ENCODE measurements around the gene MAN2B2.
"Not testable (repeated sequence)": the region's sequence is repeated elsewhere in the genome, so short reads cannot be mapped to it uniquely, and the experiment has no call there.

Gene MAN2B2

DNA sequence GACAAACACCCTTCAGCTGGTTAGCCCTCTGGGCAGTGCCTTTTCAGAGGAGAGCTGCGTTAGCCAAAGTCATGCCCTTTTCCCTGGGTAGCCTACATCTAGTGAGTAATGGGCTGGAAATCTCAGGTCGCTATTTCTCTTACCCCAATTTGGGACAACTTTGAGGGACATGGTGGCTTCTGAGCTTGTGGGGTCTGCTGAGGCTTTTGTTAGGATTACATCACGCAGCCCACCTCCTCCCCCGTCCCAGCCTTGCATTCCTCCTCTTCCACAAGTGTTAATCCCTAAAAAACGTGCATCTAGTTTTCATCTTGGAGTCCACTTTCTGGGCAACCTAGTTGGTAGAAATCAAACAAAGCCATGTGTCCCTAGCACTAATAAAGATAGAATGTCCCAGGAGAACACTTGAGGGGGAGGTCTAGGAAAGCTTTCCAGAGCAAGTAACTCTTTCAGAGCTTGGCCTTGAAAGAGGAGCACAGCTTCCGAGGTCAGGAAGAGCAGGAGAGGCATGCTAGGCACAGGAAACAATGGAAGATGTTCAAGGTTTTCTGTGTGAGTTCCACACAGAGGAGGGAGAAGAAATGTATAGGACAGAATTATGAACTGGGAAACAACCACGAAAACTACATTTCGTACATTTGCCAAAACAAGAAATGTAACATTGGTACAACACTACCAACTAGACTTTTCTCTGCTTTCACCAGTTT, 68.3 kb downstream of the MAN2B2 start:
- no peak for DNase-seq (ENCODE audit: low spot score)

DNA sequence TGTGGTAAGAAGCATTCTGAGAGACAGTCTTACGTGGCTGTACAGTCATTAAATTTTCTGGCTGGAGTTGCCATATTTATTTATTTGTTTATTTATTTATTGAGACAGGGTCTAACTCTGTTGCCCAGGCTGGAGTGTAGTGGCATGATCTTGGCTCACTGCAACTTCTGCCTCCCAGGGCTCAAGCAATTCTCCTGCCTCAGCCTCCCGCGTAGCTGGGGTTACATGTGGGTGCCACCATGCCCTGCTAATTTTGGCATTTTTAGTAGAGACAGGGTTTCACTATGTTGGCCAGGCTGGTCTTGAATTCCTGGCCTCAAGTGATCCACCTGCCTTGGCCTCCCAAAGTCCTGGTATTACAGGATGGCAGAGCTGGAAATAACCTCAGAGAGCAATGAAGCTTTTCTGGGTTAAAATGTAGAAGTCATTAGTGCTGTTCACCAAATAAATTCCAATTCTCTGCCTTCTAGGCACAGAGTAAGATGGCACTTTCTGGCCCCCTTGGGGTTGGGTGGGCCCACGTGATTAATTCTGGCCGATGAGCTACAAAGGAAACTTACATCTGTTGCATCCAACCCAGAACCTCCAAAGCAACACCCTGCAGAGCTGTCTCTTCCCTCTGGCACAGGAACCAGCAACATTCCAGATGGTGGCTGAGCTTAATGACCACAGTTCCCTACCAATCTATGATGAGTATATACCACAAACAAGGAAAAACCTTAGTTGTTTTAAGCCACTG, 70.0 kb downstream of the MAN2B2 start:
- DNase-seq (ENCODE audit: low spot score), result no peak

GRCh38 chr4:6647169-6647568, 72.2 kb downstream of the MAN2B2 start:
- no peak for DNase-seq (ENCODE audit: low spot score)

- DNase-seq (ENCODE audit: low spot score), result no peak
Observed at GRCh38 chr4:6647582-6648230, 72.7 kb downstream of the MAN2B2 start.

- no peak for DNase-seq (ENCODE audit: low spot score)
Observed at GRCh38 chr4:6649216-6649615, 74.2 kb downstream of the MAN2B2 start.

GRCh38 chr4:6654211-6654610, 79.2 kb downstream of the MAN2B2 start:
- not testable (repeated sequence) for DNase-seq (ENCODE audit: low spot score)

DNA sequence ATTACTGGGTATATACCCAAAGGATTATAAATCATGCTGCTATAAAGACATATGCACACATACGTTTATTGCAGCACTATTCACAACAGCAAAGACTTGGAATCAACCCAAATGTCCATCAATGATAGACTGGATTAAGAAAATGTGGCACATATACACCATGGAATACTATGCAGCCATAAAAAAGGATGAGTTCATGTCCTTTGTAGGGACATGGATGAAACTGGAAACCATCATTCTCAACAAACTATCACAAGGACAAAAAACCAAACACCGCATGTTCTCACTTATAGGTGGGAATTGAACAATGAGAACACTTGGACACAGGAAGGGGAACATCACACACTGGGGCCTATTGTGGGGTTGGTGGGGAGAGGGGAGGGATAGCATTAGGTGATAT, 80.3 kb downstream of the MAN2B2 start:
- DNase-seq (ENCODE audit: low spot score), result not testable (repeated sequence)

- DNase-seq (ENCODE audit: low spot score), result no peak
Observed at GRCh38 chr4:6655924-6656323, 80.9 kb downstream of the MAN2B2 start.

- DNase-seq (ENCODE audit: low spot score), result no peak
Observed at GRCh38 chr4:6657242-6658208, 82.5 kb downstream of the MAN2B2 start.

DNA sequence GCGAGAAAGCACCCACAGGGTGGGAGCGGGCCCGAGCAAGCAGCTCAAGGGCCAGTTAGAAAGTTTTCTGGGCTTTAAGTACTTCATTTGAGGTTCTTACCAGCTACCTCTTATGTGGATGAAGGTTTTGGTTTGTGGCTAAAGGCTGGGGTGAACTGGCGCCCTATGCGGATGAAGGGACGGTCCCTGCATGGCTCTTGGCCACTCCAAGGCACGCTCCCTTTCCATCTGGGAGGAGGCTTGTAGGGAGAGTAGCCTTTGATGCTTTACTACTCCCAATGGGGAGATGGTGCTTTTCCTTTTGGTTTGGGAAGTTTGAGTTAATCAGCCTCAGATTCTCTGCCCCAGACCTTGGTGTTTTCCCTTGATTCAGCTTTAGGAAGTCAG, 83.2 kb downstream of the MAN2B2 start:
- DNase-seq (ENCODE audit: low spot score), result no peak

DNA sequence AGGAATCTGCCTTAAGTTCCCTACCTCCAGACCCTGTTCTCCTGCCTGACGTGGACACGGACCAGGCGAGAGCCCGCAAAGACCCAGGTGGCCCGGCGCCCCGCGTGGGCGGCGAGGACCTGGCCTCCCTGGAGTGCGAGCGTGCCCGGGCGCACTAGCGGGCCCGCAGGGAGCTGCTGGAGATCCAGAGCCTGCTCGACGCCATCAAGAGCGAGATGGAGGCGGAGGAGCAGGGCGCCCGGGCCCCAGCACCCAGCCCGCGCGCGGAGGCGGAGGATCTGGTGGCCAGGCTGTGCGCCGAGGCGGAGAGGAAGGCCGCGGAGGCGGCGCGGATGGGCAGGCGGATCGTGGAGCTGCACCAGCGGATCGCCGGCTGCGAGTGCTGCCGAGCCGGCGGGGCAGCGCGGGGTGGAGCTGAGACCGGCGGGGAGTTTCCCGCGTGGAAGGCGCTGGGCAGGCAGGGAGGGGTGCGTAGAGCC, 83.6 kb downstream of the MAN2B2 start:
- no peak for DNase-seq (ENCODE audit: low spot score)

DNA sequence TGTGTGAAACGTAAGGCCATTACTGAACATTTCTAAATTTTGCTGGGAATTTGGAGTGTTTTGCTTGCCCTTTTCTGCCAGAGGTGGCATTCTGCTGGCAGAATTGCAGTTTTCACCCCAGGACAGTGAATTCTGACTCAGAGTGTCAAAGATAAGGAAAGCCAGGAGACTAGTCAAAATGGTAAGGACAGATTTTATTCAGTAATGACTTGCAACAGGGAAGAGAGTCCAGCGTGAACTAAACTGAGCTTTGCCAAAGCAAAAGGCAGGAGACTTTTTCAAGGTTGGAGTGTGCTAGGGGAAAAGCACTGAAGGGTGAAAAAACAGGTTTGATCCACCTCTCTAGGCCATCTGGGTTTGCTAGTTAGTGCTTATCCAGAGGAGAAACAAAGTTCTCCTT, 84.9 kb downstream of the MAN2B2 start:
- no peak for DNase-seq (ENCODE audit: low spot score)

DNA sequence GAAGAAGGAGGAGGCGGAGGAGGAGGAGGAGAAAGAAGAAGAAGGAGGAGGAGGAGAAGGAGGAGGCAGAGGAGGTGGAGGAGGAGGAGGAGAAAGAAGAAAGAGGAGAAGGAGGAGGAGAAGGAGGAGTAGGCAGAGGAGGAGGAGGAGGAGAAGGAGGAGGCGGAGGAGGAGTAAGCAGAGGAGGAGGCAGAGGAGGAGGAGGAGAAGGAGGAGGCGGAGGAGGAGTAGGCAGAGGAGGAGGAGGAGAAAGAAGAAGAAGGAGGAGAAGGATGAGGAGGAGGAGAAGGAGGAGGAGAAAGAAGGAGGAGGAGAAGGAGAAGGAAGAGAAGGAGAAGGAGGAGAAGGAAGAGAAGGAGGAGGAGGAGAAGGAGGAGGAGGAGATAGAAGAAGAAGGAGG, 85.4 kb downstream of the MAN2B2 start:
- no peak for DNase-seq (ENCODE audit: low spot score)

DNA sequence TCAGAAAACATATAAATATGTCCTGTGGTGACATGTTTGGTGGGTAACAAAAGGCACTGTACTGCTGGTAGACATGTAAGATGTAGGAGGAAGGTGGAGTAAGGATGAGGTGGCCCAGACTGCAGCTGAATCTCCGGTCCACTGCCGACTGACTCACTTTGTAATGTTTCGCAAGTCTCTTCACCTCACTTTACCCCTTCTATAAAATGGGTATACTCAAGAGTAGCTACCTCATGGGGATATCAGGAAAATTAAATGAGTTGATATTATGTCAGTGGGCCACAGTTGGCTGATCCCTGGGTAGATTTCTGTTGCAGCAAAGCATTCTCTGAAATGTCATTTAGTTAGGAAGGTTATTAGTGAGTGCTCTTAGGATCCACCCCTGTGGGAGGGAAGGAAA, 87.6 kb downstream of the MAN2B2 start:
- no peak for DNase-seq (ENCODE audit: low spot score)

GRCh38 chr4:6663596-6664393, 88.8 kb downstream of the MAN2B2 start:
- DNase-seq (ENCODE audit: low spot score), result no peak

DNA sequence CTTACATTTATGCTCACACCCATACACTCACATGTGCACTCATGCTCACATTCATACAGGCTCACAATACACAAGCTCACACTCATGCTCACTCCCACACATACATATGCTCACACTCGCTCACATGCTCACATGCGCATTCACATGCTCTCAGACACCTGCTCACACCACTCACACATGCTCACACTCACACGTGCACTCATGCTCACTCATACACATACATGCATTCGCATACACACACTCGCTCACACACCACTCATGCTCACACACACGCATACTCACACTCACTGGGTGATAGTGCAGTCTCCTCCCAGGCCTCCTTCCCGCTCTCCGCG, 90.3 kb downstream of the MAN2B2 start:
- DNase-seq (ENCODE audit: low spot score), result no peak

GRCh38 chr4:6668391-6668790, 93.4 kb downstream of the MAN2B2 start:
- no peak for DNase-seq (ENCODE audit: low spot score)

DNA sequence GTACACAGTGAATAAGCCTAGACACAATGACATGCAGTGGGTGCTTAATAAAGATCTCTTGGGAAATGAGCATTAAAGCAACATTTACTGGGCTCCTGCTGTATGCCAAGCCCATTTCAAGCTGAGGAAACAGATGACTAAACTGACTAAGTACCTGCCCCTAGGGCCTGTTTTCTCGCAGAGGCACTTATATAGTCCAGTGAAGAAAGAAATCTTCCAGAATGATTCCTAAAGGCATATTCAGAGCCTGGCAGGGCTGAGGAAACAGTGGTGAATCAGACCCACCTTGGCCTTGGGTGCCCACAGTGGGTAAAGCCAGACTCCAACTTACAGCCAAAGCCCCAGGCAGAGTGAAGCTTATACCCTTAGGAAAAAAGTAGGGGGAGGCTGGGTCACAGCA, 96.7 kb downstream of the MAN2B2 start:
- no peak for DNase-seq (ENCODE audit: low spot score)

DNA sequence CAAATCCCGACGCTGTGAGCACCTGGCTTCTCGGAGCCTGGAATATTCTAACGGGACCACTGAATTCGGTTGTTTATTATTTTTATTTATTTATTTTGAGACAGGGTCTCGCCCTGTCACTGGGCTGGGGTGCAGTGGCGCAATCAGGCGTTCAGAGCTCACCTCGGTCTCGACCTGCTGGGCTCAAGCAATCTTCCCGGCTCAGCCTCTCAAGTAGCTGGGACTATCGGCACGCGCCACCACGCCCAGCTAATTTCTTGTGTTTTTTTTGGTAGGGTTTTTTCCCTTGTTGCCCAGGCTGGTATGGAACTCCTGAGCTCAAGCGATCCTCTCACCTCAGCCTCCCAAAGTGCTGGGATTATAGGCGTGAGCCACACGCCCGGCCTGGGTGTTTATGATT, 97.1 kb downstream of the MAN2B2 start:
- no peak for DNase-seq (ENCODE audit: low spot score)

- not testable (repeated sequence) for DNase-seq (ENCODE audit: low spot score)
Observed at GRCh38 chr4:6672541-6673190, 97.7 kb downstream of the MAN2B2 start.
